GM18517 (cell line): Measurements from ENCODE around the gene MID2.
"Not testable (repeated sequence)": the region's sequence is repeated elsewhere in the genome, so short reads cannot be mapped to it uniquely, and the experiment has no call there.

Experiments used
- ATAC-seq: cut with Tn5 transposase; IDR thresholded peaks from one replicate; pipeline ENCODE4 v1.9.1; 2021; ENCODE audit warnings: mild to moderate bottlenecking, moderate library complexity; ENCODE audit not compliant: unreplicated experiment

The MID2 gene

GRCh38 chrX:107825698-107826237 is at the start of gene MID2:
TSS of gene MID2 (plus strand) at chrX:107825866. CDS start at chrX:107826427, 561 bp downstream.
- ATAC-seq: no peak

- ATAC-seq: peak; percentile 87
Observed at GRCh38 chrX:107776649-107777535, 48.8 kb upstream of the MID2 start.

GRCh38 chrX:107777536-107777832 is 48.2 kb upstream of the MID2 start, which contains the start of gene NCBP2L:
TSS of gene NCBP2L (plus strand) at chrX:107777733. CDS start at chrX:107794221, 16,488 bp downstream.
- ATAC-seq: no peak

- ATAC-seq: no peak
Observed at GRCh38 chrX:107780525-107780924, 45.1 kb upstream of the MID2 start.

- no peak for ATAC-seq
Observed at GRCh38 chrX:107787827-107788226, 37.8 kb upstream of the MID2 start.

GRCh38 chrX:107804427-107804826 is 21.2 kb upstream of the MID2 start:
- no peak for ATAC-seq

- ATAC-seq: no peak
Observed at GRCh38 chrX:107805179-107805578, 20.5 kb upstream of the MID2 start.

GRCh38 chrX:107810053-107810452 is 15.6 kb upstream of the MID2 start:
- ATAC-seq: not testable (repeated sequence)

- no peak for ATAC-seq
Observed at GRCh38 chrX:107818900-107819521, 6.7 kb upstream of the MID2 start.

- no peak for ATAC-seq
Observed at GRCh38 chrX:107823042-107823441, 2.6 kb upstream of the MID2 start.

GRCh38 chrX:107823456-107823855 is 2.2 kb upstream of the MID2 start:
- ATAC-seq: no peak

GRCh38 chrX:107826238-107827029 is 768 bp downstream of the MID2 start:
- ATAC-seq: no peak

GRCh38 chrX:107827030-107827831 is 1.6 kb downstream of the MID2 start:
- no peak for ATAC-seq

- ATAC-seq: no peak
Observed at GRCh38 chrX:107827852-107828251, 2.2 kb downstream of the MID2 start.

GRCh38 chrX:107829878-107830277 is 4.2 kb downstream of the MID2 start:
- no peak for ATAC-seq

GRCh38 chrX:107831071-107831730 is 5.5 kb downstream of the MID2 start:
- ATAC-seq: no peak

- no peak for ATAC-seq
Observed at GRCh38 chrX:107834275-107835201, 8.9 kb downstream of the MID2 start.

- ATAC-seq: no peak
Observed at GRCh38 chrX:107836958-107837357, 11.3 kb downstream of the MID2 start.

- ATAC-seq: no peak
Observed at GRCh38 chrX:107840971-107841370, 15.3 kb downstream of the MID2 start.
